Central memory CD4-positive, alpha-beta T cell (primary cell): Measurements from ENCODE around the gene SPAG17.

Experiments
- DNase-seq: peaks from one replicate; pipeline ENCODE4 v3.0.0; 2022

SPAG17 gene

DNA sequence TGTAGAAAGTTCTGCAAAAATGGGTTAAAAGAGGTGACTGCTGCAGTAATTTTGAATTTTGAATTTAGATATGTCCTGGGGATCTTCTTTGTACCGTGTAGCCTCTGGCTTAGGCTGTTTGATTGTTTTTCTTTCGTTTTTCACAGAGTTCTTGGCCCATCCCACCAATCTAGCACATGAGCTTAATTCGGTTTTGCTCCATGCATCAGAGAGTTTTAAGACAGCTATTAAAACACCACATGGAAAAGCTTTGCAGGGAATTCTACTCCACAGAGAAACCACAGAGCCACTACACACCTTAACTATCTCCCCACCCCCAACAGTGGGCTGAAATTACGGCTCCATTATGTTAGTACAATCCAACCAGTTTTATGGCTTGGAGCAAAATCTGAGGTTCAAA, 25.5 kb downstream of the SPAG17 start:
- DNase-seq: no peak

DNA sequence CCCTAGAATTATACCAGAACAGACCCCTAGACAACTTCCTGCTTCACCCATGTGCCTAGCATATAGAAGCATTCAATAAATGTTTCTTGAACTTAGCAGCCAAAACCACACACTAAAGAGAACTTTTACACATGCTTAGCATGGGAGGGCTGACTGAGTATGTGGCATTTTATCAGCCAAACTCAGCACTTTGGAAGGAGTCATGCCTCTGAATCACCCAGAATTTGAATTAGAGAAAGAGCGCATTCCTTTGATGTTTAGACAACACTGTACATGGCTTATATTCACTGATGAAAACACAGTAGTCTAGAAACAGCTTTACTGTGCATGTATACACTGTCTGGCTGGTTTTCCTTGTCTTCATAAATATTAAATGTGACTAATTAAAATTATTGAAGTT, 26.1 kb downstream of the SPAG17 start:
- DNase-seq: no peak

DNA sequence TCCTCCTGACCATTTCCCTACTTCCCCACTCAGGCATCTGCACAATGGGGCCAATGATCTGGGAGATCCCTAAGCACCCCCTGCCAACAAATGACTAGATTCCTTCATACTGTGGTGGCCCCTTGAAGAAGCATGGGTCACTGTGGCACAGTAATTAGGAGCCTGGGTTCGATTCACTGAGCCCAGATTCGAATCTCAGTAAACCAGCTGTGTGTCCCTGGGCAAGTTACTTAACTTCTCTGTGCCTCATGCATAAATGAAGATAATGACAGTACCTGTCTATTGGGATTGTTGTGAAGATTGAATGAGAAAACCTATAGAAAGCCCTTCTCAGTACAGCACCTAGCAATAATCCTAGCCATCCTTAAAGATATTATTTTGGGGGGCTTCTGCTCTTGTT, 27.5 kb downstream of the SPAG17 start:
- no peak for DNase-seq

DNA sequence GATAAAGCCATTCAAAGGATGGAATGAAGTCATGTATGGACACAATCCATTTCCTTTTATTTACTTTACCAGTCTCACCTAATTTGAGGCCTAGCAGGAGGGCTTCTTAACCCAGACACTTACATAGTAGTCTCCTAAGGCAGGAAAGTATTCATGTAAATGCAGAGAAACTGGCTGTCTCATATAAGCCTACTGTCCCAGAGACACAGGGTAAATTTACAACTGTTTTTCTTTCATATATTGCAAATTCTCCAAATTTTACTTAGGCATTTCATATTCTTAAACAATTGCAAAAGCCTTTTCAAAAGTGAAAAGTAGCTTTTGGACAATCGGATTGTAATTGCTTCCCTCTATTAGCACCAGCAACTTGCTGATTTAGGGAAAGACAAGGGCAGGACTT, 29.9 kb downstream of the SPAG17 start:
- no peak for DNase-seq

DNA sequence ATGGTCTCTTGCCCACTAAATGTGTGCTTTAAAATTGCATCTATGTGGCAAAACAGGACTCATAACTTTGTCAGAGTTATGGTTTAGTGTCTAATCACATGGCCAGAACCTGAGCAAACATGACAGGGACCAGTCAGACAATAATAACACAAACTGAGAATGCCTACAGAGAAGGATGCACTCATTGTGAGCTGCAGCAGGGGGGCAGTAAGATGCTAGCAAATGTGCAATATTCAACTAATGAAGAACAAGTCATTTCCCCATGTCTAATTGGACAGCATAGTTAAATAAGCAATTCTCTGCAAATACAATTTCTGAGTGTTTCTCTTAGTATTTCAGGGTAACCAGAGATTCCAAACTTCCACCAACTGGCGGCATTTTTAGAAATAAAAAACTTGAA, 30.8 kb downstream of the SPAG17 start:
- no peak for DNase-seq

DNA sequence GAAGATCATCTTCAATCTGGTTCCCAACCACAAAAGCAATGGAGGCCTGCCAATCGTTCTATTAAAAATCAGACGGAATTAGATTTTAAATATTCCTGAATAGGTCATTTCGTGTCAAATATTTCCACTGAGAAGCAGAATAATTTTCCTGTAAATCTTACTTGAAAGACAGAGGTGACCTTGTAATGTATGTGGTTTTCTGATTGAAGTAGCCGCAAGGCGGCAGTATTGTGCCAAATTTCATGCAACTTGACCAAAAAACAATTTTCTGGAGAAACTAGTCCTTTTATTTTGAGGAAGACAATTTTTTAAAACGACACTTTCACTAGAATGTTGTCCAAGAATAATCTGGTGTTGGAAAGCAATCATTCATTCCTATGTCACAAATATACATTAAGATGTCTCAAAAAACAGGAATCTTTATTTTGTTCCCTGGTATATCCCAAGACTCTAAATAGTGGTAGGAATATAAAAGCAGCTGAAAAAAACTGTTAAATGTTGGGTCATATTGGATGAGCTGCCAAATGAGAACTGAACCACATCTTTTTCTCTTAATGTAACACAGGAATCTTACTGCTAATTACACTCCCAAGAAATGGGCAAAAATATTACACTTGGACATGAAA, 33.6 kb downstream of the SPAG17 start:
- DNase-seq: no peak

DNA sequence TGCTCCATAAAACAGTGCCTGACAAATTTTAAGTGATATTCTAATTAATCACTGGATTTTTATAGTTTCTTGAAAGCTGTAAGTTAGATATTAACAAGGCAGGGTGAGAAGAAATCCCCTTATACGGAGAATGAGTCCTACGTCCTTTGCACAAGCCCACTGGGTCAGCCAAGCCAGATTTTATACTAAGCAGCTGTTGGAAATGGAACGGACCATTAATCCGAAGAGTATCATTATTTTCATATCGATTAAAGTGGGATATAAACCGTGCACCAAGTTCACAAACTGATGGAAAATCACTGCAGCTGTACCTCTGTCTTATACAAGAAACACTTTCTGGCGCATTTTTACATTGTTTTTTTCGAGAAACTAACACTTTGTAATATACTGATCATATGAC, 35.2 kb downstream of the SPAG17 start:
- no peak for DNase-seq

DNA sequence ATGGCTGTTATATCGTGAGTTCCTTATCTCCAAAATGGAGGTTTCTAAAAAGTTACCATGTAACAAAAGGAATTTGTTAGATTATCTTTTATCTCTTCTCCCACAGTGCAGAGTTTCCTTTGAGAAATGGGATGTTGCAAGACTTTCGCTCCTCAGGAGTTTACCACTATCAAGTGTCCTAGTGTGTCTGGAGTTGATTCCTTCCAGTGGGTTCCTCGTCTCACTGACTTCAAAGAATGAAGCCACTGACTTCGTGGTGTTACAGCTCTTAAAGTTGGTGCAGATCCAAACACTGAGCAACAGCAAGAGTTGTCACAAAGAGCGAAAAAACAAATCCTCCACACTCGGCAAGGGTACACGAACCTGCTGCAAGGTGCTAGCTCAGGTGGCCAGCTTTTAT, 37.0 kb downstream of the SPAG17 start:
- no peak for DNase-seq

DNA sequence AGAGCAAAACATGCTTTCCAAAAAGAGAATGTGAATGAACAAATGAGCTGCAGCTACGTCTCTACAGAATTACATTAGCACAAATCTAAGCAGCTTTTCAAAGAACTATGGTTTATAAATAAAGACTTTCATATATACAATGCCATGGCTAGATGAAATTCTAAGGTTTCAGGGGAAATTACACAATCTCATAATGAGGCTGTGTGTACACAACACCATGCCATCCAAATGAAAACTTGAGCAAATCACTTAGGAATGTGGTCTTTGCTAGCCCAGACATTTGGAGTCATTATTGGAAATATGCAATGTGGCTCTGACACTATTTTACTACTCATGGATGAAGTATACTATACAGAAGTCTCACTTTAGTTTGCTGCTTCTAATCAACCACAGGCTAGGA, 37.5 kb downstream of the SPAG17 start:
- no peak for DNase-seq

DNA sequence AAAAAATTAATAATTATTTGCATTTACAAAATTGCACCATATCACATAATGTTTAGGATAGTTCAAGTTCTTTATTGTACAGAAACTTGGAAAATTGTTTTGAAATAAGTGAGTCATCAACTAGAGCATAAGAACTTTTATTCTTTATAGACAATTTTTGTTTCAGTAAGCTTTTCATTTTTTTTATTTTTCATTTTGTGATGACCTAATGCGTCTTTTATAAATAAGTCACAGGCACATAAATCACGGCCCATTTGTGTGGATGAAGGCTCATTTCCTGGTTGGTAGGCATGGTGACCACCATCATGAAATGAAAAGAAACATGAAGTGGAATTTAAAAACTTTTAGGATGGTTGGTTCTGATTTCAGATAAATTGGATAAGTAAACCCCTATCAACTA, 39.3 kb downstream of the SPAG17 start:
- DNase-seq: no peak

DNA sequence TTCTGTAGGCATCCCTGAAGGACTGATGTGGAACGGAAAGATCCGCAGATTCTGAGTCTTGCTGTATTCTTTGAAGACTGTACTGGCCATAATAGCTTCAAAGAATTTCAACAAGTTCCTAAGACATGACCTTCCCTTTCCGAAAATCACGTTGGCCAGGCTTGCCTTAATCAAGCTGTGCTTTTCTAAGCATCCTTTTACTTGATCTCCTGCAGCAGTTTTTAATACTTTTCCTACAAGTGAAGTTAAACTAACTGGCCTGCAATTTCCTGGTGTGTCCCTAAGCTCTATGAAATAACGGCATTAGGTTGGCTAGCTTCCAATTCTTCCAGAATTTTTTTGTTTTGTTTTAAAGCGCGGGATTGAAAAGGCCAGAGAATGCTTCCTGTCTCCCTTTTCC, 40.3 kb downstream of the SPAG17 start:
- DNase-seq: no peak

DNA sequence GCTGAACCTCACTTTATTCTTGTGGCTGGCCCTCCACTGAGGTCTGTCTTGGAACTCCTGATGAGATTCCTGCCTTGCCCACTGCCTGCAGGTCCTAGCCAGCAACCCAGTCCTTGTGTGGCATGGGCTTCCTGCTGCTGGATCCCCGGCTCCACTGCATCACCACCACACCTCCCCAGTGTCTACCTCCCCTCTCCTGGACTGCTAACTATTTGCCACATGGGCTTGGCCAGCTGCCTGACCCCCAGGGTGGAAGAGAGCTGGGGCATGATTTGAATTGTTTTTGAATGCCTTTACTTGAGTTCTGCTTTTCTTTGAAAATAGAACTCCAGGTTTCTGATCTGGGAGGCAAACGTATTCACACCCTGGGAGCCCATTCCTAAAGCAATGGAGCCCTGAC, 41.2 kb downstream of the SPAG17 start:
- DNase-seq: no peak

DNA sequence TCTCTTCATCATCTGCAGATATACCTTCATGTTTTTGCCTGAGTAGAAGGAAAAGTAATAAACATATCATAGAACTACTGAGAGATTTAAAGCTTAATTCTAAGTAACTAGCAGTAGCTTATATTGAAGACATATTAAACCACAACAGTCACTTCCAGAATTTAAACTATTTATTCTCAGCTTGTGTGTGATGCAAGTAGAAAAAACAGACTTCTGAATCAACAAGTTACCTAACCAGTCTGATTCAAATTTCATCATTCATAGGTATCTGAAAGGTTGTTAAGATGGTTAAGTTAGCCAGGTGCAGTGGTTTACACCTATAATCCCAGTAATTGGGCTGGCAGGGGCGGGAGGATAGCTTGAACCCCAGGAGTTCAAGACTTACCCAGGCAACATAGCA, 41.9 kb downstream of the SPAG17 start:
- no peak for DNase-seq

DNA sequence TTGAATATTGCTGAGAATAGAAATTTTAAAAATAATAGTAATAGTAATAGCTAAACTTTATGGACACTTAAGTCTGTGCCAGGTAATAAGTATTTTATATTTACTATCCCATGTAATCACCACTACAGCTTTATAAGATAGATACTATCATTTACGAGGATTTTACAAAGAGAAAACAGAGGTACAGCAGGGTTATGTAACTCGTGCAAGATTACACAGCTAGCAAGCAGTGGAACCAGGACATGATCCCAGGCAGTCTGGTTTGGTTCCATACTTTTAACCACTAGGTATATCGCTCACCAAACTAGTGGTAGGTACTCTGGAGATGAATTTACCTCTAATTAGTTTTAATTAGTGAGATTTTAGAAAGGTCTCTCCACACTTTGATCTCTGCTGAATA, 42.5 kb downstream of the SPAG17 start:
- DNase-seq: no peak

DNA sequence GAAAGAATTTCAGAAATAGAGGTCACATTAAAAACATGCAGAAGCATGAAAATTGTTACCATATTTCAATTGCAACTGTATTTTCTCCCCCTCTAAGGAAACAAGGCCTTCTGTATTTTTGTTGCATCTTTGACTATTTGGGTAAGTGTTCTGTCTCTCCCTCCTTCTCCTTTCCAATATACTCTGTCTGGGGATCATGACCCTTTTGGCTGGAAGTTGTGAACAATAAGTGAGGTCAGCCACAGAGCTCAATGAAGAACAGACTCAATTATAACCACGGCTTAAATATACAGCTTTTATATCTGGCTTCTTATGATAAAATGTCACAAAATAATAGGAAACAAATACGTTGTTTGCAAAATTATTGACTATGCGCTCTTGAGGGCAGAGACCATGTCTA, 47.1 kb downstream of the SPAG17 start:
- DNase-seq: no peak

DNA sequence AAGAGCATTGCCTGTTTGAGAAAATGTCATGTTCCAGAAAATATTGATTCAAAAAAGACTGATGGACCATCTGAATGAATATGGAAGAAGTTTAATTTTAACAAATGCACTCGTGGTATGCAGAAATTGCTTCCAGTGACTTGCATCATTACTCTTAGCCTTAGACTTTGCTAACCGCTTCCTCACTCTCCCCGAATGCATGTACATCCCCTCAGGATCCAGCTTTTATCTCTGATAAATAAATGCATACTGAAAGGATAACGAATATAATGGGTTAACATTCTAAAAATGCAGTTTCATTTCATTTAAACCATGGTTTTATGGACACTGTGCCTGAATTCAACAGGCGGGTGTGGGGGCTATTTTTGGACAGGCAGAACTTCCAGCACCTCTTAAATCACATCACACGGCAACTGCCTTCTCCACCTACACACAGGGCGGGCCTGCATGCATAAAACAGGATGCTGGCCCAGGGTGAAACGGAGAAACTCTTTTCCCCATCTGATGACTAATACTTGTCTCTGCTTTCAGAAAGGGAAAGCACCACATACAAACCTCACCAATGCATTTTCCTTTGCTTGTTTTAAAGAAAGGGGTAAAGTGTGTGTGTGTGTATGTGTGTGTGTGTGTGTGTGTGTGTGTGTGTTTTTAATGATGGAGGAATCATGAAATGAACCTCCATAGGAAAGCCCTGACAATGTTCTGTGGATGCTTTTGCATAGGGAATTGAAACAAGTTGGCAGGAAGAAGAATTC, 48.7 kb downstream of the SPAG17 start:
- DNase-seq: no peak

DNA sequence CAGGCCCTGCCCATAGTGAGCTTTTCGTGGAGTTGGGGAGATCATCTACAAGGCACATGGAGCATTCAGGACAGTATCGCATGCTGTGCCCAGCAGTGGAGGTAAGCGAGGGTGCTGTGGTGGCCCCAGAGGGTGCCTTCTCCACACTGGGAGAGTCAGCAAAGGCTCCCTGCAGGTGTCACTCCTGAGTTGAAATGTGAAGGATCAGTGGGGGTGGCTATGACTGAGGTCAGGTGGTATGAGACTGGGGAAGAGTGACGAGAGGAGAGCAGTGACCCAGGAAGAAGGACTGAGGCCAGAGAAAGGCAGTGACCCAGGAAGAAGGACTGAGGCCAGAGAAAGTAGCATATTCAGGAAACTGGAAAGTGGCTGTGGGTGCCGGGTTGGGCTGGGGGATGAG, 53.0 kb downstream of the SPAG17 start:
- DNase-seq: no peak

DNA sequence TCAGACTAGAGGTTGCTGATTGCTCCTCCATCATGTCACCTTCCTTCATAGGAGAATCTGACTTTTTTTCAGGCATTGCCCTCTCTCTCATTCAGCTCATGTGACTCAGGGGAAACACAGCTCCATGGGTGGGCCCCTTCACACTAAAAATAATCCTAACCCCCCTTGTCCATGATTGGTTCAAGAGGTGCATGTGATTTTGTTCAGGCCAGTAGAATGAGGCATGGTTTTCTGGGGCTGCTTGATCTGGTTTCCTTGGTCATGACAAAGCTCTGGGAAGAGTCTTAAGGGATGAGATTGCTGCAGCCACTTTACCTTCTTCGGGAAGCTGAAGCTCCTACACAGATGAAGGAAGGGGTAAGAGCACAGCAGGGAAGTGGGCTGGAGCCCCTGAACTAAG, 56.3 kb downstream of the SPAG17 start:
- DNase-seq: no peak

DNA sequence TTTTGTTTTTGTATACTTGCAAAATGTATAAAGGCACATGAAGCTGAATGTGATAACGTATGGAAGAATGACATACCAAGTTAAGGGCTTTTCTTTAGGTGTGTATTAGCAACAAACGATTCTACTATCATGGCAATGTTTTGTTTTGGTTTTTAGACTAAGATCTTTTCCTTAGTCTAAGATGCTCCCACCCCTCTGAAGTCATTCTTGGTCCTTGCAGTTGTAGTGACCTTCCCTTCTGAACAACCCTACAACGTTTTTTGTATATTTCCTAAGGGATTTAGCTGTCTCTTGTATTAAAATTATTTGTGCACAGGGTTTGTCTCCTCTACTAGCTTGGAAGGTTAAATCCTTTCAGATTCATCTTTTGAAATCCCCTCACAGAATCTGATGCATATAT, 61.0 kb downstream of the SPAG17 start:
- DNase-seq: no peak

DNA sequence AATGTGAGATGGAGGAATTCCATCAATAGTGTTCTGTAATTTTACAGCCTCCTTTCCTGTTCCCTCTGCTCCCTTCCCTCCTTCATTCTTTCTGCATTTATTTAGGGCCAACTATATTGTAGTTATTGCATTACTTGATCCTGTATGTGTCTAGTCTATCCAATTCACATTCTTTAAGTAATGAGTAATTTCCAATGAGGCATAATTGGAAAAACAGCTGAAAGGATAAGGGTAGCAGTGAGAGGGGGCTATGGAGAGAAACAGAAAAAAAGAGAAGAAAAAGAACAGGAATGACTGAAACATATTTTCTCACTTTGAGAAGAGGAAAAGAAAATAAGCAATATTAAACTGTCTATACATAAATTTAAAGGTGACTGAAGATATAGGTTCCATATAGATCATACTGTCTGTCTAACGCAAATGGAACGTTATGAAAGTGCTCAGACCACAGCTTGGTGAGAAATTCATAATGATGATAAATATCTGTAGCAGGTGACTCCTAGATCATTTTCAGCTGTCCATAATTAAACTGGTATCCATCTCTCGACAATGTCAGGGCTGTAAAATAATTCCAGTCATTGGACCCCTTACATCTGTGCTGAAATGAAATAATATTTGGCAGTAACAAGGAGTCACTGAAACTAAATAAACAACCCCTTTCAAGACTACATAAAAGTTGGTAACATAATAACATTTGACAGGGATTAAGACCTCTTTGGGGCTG, 61.8 kb downstream of the SPAG17 start:
- no peak for DNase-seq

DNA sequence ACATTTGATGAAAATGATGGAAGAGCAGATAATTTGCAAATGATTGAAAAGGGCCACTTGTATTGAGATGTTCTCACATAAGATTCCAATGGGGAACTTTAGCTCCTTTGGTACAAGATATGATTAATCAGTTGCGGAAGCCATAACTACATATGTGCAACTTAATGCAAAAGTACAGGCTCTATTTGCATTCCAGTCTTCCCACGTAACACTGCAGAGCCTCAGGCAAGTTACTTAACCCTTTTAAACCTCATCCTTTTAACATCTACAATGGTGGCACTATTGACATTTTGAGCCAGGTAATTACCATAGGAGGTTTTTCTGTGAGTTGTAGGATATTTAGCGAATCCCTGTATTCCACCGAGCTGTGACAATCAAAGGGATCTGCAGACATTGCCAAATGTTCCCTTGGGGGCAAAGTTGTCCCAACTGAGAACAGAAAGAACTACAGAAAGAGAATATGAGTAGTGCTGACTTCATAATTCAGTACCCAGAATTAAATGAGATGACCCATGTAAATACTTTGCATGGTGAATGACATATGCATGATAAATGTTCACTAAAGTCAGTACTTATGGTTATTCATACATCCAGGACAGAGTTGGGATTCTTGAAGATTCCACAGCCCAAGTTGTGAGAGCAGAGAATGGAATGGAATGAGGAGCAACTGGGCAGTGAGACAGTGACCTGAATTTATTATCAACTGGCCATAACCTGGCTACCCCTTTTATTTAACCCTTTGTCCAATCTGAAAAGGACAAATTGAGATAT, 62.6 kb downstream of the SPAG17 start:
- DNase-seq: no peak

DNA sequence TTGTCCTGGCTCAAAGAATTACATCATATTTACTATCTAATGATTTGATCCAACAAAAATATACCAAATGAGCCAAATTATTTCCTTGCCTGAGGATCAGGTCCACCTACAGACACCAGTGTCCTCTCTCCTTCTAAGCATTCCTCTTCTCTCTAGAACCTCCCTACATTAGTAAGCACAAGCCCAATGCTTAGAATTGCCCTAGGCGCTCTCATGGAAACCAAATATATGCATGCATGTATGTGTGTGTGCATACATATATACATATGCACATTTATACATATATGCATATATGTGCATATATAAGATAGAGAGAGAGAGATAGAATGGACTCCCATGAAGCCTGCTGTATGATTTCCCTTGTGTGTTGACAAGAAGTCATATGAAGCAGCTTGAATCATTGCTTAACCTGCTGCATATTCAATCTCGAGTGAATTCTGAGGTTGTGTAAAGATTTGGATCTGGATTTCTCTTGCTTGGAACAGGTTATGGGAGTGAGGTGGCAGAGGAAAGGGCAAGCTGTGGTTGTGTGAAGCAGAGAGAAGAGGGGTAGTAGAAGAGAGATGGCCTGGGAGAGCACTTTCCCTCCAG, 66.1 kb downstream of the SPAG17 start:
- DNase-seq: no peak

DNA sequence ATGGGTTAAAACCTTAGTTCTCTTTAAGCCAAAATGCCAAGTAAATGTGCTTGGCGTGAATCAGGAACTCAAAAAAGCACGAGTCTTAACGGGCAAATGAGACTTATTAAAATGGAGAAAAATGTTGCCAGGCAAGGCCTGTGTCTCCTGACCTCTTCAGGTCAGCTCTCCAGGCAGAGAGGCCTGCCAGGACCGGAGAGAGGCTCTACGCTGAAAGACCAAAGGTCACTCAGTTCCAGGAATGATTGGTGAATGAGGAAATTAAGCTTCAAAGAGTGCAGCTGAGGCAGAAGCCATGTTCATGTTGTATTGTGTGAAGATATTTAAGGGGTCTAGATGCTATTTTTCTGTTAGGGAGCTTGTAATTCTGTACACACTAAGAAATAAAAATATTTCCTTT, 66.6 kb downstream of the SPAG17 start:
- DNase-seq: no peak
